ENCODE results near the gene UTP11.

DNA sequence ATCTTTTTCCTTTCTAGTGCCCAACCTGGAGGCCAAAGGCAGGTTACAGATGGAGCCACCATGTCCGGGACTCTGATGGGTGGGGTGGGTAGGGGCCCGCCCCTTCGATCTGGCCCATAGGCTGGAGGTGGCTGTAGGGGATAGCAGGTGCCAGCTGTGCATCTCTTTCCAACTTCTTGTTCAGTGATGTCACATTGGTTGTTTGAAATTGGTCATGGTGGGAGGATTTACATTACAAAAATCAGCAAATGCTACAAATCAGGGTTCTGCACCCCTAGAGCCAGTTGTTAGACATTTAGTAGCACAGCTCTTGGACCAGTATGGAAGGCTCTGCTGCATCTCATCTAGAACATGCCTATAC lies 56.4 kb downstream of the UTP11 start:
- TF ChIP-seq, protein P1, sequence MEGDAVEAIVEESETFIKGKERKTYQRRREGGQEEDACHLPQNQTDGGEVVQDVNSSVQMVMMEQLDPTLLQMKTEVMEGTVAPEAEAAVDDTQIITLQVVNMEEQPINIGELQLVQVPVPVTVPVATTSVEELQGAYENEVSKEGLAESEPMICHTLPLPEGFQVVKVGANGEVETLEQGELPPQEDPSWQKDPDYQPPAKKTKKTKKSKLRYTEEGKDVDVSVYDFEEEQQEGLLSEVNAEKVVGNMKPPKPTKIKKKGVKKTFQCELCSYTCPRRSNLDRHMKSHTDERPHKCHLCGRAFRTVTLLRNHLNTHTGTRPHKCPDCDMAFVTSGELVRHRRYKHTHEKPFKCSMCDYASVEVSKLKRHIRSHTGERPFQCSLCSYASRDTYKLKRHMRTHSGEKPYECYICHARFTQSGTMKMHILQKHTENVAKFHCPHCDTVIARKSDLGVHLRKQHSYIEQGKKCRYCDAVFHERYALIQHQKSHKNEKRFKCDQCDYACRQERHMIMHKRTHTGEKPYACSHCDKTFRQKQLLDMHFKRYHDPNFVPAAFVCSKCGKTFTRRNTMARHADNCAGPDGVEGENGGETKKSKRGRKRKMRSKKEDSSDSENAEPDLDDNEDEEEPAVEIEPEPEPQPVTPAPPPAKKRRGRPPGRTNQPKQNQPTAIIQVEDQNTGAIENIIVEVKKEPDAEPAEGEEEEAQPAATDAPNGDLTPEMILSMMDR (IDR thresholded peaks at IDR 0.05; ENCODE audit: insufficient read depth, low read length): no peak
- no peak for TF ChIP-seq POLR2AphosphoS5 (IDR thresholded peaks at IDR 0.05; ENCODE audit: low read depth)

Measured in HL-60 (cell line).